Omental fat pad (tissue), 4 donors: ENCODE measurements around the gene MYCN. TPM values are rescaled to one million over a fixed set of nuclear protein-coding genes. Genes with fewer than 3 reads are reported as not detected.
"Not testable (repeated sequence)": the region's sequence is repeated elsewhere in the genome, so short reads cannot be mapped to it uniquely, and the experiment has no call there.

Experiments used
- ATAC-seq: fragments of 150-250 bp; one replicate; pipeline ENCODE4 v1.9.1; 2016; ENCODE audit warnings: mild to moderate bottlenecking, moderate library complexity; ENCODE audit not compliant: low FRiP score
- DNase-seq: peaks from one replicate; pipeline ENCODE4 v3.0.0-alpha.2; 2019; ENCODE audit warnings: low spot score
- total RNA-seq, 4 donors: library from RNA; depleted of rRNA; stranded (reverse); fragments of >200 nt; gene quantifications; one replicate each; pipeline ENCODE4 v1.1.0, GENCODE V29; 2016
- TF ChIP-seq, protein P1 (sequence below), 3 donors: fragments of 450-650 bp; IDR thresholded peaks; one replicate each; pipeline ENCODE4 v1.5.1; 2016 to 2017; ENCODE audit warnings: antibody characterized with exemption in 3 of 3, mild to moderate bottlenecking in 3 of 3, moderate library complexity in 2 of 3

Gene MYCN
- total RNA-seq, 4 donors from 2014 or later: 0.19 to 0.47 TPM; not detected in 2

DNA sequence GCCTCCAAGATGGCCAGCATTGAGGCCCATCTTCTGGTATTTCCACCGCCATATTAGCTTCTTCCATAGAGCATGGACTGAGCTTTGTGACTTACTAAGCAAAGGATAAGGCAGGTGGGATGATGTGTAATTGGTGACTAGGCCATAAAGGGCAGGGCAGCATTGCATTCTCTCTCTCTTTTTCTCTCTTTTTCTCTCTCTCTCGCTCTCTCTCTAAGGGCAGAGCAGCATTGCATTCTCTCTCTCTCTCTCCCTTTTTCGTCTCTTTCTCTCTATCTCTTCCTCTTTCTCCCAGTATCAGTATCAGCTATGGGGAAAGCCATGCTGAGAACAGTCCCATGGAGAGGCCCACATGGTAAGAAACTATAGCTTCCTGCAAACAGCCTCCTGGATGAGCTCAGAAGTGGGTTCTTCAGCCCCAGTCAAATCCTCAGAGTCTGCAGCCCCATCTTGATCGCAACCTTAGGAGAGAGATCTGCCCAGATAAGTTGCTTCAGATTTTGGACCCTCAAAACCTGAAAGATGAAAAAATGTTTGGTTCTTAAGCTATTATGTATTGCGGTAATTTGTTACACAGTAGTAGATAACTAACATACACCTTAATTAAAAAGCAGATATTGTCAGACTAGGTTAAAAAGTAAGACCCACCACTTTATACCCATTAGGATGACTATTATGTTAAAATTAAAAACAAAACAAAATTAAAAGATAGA, 39.1 kb upstream of the MYCN start:
- DNase-seq (no peak), ATAC-seq (no peak)
- TF ChIP-seq, protein P1, sequence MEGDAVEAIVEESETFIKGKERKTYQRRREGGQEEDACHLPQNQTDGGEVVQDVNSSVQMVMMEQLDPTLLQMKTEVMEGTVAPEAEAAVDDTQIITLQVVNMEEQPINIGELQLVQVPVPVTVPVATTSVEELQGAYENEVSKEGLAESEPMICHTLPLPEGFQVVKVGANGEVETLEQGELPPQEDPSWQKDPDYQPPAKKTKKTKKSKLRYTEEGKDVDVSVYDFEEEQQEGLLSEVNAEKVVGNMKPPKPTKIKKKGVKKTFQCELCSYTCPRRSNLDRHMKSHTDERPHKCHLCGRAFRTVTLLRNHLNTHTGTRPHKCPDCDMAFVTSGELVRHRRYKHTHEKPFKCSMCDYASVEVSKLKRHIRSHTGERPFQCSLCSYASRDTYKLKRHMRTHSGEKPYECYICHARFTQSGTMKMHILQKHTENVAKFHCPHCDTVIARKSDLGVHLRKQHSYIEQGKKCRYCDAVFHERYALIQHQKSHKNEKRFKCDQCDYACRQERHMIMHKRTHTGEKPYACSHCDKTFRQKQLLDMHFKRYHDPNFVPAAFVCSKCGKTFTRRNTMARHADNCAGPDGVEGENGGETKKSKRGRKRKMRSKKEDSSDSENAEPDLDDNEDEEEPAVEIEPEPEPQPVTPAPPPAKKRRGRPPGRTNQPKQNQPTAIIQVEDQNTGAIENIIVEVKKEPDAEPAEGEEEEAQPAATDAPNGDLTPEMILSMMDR (IDR thresholded peaks at IDR 0.05): no peak

DNA sequence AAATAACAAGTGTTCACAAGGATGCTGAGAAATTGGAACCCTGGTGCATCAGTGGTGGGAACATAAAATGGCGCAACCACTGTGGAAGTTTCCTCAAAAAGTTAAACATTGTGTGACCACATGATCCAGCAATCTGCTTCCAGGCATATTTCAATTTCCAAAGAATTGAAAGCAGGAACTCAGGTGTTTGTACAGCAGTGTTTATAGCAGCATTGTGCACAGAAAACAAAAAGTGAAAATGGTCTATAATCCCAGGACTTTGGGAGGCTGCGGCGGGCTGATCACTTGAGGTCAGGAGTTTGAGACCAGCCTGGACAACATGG, 38.6 kb upstream of the MYCN start:
- ATAC-seq (no peak), DNase-seq (no peak)
- TF ChIP-seq, protein P1 (IDR thresholded peaks at IDR 0.05): no peak

DNA sequence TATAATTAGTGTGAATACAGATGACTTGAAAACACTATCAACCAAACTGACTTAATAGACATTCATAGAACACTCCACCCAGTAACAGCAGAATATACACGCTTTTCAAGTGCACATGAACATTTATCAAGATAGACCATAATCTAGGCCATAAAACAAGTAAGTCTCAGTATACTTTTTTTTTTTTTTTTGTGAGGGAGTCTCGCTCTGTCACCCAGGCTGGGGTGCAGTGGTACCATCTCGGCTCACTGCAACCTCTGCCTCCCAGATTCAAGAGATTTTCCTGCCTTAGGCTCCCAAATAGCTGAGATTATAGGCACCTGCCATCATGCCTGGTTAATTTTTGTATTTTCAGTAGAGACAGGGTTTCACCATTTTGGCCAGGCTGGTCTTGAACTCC, 36.4 kb upstream of the MYCN start:
- DNase-seq, ATAC-seq: not testable (repeated sequence)

DNA sequence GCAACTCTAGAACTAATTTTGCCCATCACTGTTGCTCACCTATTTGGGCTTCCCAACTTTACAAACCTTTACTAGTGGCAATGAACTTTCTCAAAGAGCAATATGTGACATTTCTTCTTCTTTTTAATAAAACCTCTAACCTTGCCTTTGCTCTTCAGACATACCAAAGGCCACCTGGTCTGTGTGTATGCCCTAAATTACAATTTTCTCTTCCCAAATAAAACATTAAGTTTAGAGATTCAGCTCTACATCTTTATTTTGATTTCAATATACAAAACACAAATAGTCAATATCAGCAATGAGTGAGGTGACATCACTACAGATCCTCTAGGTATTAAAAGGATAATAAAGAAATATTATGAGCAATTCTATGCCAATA, 35.1 kb upstream of the MYCN start:
- DNase-seq: no peak
- TF ChIP-seq, protein P1 (IDR thresholded peaks at IDR 0.05): no peak
- no peak for ATAC-seq

DNA sequence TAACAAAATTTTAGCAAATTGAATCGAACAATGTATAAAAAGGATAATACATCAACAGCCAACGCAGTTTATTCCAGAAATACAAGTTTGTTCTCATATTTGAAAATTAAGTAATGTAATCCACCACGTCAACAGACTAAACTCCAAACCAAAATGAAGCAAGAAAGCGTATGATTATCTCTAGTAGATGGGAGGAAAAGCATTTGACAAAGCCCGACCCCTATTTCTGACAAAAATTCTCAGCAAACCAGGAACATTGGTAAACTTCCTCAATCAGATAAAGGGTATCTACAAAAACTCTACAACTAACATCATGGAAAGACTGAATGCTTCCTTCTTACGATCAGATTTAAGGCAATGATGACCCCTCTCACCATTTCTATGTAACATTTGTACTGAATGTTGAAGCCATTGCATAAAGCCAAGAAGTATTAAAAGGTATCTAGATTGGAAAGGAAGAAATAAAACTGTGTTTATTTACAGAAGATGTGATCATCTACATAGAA, 34.3 kb upstream of the MYCN start:
- no peak for DNase-seq
- TF ChIP-seq, protein P1 (IDR thresholded peaks at IDR 0.05): no peak
- no peak for ATAC-seq

DNA sequence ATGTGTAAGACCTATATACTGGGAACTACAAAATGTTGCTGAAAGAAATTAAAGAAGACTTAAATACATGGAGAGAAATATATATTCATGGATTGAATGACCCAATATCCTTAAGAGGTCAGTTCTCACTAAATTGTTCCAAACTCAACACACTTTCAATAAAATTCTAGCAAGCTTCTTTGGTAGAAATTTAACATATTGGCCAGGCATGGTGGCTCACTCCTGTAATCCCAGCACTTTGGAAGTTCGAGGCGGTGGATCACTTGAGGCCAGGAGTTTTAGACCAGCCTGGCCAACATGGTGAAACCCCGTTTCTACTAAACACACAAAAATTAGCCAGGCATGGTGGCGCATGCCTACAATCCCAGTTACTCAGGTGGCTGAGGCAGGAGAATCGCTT, 33.6 kb upstream of the MYCN start:
- TF ChIP-seq, protein P1 (IDR thresholded peaks at IDR 0.05): no peak
- DNase-seq (no peak), ATAC-seq (no peak)

DNA sequence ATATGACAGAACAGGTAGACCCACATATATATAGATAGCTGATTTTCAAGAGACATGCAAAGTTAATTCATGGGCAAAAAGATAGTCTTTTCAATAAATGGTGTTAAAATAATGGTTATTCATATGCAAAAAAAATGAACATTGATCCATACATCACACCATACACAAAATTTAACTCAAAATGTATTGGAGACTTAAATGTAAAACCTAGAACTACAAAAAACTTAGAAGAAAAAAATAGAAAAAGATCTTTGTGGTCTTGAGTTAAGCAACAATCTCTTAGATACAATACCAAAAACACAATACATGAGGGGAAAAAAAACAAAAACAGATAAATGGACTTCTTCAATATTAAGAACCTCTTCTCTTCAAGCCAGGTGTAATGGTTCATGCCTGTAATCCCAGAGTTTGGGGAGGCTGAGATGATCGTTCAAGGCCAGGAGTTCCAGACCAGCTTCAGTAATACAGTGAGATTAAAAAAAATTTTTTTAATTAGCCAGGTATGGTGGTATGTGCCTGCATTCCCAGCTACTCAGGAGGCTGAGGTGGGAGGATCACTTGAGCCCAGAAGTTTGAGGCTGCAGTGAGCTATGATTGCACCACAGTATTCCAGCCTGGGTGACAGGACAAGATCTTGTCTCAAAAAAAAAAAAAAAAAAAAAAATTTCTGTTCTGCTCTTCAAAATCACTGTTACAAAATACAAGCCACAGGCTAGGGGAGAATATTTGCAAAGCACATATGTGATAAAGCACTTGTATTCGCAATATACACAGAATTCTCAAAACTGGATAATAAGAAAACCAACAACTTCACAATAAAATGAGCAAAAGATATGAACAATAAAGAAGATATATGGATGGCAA, 32.7 kb upstream of the MYCN start:
- no peak for ATAC-seq
- TF ChIP-seq, protein P1 (IDR thresholded peaks at IDR 0.05): no peak

More for the DNA sequence above, 32.7 kb upstream of the MYCN start:
- DNase-seq: no peak
